ENCODE measurements around the gene DENND11.

The DENND11 gene

DNA sequence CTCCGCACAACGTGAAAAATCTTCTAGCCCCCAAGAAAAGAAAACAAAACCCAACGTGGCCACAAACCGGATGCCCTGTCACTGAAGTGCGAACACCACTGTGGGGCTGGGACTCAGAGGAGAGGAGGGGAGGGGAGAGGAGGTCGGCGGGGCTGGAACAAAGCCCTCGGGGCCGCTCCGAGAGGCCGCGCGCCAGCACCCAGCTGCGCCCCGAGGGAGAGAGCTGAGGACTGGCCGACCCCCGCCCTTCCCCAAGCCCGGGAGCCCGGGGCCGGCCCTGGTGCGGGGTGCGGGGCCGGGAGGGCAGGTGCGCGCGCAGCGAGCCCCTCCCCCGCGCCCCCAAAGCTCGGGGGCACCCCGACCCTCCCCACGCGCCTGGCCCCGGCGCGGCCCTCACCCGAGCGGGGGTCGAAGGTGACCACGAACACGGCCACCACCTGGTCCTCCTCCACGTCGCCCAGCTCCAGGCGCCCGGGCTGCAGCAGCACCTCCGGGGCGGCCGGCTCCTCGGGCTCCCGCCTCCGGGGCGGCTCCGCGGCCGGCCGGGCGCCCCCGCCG, 398 bp downstream of the DENND11 start:
- no peak for TF ChIP-seq EZH2phosphoT487 (conservative IDR thresholded peaks at IDR 0.05; ENCODE audit: low read length)
- TF ChIP-seq, protein P1, sequence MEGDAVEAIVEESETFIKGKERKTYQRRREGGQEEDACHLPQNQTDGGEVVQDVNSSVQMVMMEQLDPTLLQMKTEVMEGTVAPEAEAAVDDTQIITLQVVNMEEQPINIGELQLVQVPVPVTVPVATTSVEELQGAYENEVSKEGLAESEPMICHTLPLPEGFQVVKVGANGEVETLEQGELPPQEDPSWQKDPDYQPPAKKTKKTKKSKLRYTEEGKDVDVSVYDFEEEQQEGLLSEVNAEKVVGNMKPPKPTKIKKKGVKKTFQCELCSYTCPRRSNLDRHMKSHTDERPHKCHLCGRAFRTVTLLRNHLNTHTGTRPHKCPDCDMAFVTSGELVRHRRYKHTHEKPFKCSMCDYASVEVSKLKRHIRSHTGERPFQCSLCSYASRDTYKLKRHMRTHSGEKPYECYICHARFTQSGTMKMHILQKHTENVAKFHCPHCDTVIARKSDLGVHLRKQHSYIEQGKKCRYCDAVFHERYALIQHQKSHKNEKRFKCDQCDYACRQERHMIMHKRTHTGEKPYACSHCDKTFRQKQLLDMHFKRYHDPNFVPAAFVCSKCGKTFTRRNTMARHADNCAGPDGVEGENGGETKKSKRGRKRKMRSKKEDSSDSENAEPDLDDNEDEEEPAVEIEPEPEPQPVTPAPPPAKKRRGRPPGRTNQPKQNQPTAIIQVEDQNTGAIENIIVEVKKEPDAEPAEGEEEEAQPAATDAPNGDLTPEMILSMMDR (IDR thresholded peaks at IDR 0.05; ENCODE audit: insufficient read depth, low read length, poor library complexity, severe bottlenecking), result no peak
- Histone ChIP-seq H3K79me2 (ENCODE audit: insufficient read depth, low read length) (no peaks in the 10 kb centered on the region), H4K20me1 (ENCODE audit: low read depth, low read length) (no peaks in the 10 kb centered on the region), H3K36me3 (ENCODE audit: low read length) (no peaks in the 10 kb centered on the region), H3K9me3 (ENCODE audit: insufficient read depth, low read length) (no peaks in the 10 kb centered on the region), H3K27me3 (ENCODE audit: low read length) (no peaks in the 10 kb centered on the region), H3K9ac (ENCODE audit: low read length) (peak overlapping the region; percentile 52), H3K9me2 (replicated peaks; ENCODE audit: insufficient read depth, low read length) (no peaks in the 10 kb centered on the region), H3K4me2 (ENCODE audit: low read depth, low read length, poor library complexity, severe bottlenecking) (peak overlapping the region; percentile 57), H3K4me3 (ENCODE audit: insufficient read depth, low read length, poor library complexity, severe bottlenecking) (peak overlapping the region; percentile 66), H3F3A (ENCODE audit: insufficient read depth) (no peaks in the 10 kb centered on the region; the same call in 1 of the 2 replicates), H2AFZ (ENCODE audit: low read depth, low read length, severe bottlenecking) (peak overlapping the region; percentile 80), H3K27ac (ENCODE audit: low read depth, low read length) (no peak overlapping the region)

DNA sequence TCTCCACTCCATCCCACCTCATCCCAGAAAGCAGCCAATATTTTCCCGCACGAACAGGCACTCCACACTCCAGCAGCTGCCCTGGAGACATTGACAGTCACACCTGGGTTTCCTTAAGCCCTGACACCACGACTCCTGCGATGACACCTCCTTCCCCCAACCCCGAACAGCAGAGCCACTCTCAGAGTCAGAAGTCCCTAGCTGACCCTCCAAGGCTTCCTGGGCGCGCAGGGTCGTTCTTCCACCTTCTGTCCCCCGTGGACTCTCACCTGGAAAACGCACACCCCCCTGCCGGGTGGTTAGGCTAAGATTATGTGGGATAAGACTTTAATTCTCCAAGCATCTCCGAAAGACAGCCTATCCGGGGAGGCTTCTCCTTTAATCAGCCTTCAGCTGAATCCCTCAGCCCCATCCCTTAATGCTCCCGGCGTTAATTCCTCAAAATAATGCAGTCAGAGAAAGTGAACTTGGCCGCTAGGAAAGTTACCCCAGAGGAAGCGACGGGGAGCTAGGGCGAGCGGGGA, 1.1 kb downstream of the DENND11 start:
- peak overlapping the region; percentile 51 for H3K4me2 ChIP-seq (ENCODE audit: low read depth, low read length, poor library complexity, severe bottlenecking)
- no peaks in the 10 kb centered on the region for H3K79me2 ChIP-seq (ENCODE audit: insufficient read depth, low read length)
- no peaks in the 10 kb centered on the region for H4K20me1 ChIP-seq (ENCODE audit: low read depth, low read length)
- H3F3A ChIP-seq (ENCODE audit: insufficient read depth), result no peaks in the 10 kb centered on the region; the same call in 1 of the 2 replicates
- TF ChIP-seq EZH2phosphoT487 (conservative IDR thresholded peaks at IDR 0.05; ENCODE audit: low read length), result no peak
- TF ChIP-seq, protein P1 (IDR thresholded peaks at IDR 0.05; ENCODE audit: insufficient read depth, low read length, poor library complexity, severe bottlenecking), result no peak
- no peaks in the 10 kb centered on the region for H3K9me2 ChIP-seq (replicated peaks; ENCODE audit: insufficient read depth, low read length)
- no peak overlapping the region for H3K4me3 ChIP-seq (ENCODE audit: insufficient read depth, low read length, poor library complexity, severe bottlenecking)
- peak overlapping the region; percentile 14; the same call in 1 of the 2 replicates for H3K9ac ChIP-seq (ENCODE audit: low read length)
- H3K9me3 ChIP-seq (ENCODE audit: insufficient read depth, low read length), result no peaks in the 10 kb centered on the region
- no peak overlapping the region for H3K27ac ChIP-seq (ENCODE audit: low read depth, low read length)
- no peaks in the 10 kb centered on the region for H3K27me3 ChIP-seq (ENCODE audit: low read length)
- H3K36me3 ChIP-seq (ENCODE audit: low read length), result no peaks in the 10 kb centered on the region
- no peak overlapping the region for H2AFZ ChIP-seq (ENCODE audit: low read depth, low read length, severe bottlenecking)

DNA sequence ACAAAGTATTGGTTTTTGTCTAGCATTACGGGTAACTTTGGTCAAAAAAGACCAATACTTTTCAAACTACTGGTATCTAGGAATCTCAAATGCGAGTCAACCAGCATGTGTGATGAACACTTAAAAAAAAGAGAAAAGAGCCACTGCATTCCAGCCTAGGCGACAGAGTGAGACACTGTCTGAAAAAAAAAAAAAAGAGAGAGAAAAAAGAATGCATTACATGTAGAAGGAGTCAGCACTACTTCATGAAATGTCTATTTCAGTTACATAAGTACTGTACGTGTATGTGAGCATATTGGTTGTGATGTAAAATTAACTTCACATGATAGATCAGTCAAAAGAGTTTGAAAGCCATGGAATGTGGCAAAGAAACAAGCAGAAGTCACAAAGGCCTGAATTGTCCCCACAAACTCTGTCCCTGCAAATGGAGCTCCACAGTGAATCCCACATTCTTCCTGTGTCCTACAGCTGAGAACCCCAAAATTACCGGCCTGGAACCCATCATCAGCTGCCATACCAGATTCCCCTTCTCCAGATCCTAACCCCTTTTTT, 1.6 kb downstream of the DENND11 start:
- TF ChIP-seq, protein P1 (IDR thresholded peaks at IDR 0.05; ENCODE audit: insufficient read depth, low read length, poor library complexity, severe bottlenecking), result no peak
- TF ChIP-seq EZH2phosphoT487 (conservative IDR thresholded peaks at IDR 0.05; ENCODE audit: low read length), result no peak
- H3K9me3 ChIP-seq (ENCODE audit: insufficient read depth, low read length), result no peaks in the 10 kb centered on the region
- no peaks in the 10 kb centered on the region for H4K20me1 ChIP-seq (ENCODE audit: low read depth, low read length)
- no peaks in the 10 kb centered on the region for H3K36me3 ChIP-seq (ENCODE audit: low read length)
- no peak overlapping the region for H2AFZ ChIP-seq (ENCODE audit: low read depth, low read length, severe bottlenecking)
- H3K9me2 ChIP-seq (replicated peaks; ENCODE audit: insufficient read depth, low read length), result no peaks in the 10 kb centered on the region
- no peaks in the 10 kb centered on the region for H3K27me3 ChIP-seq (ENCODE audit: low read length)
- peak overlapping the region; percentile 51 for H3K4me2 ChIP-seq (ENCODE audit: low read depth, low read length, poor library complexity, severe bottlenecking)
- H3K9ac ChIP-seq (ENCODE audit: low read length), result no peak overlapping the region
- no peak overlapping the region for H3K27ac ChIP-seq (ENCODE audit: low read depth, low read length)
- no peaks in the 10 kb centered on the region; the same call in 1 of the 2 replicates for H3F3A ChIP-seq (ENCODE audit: insufficient read depth)
- no peaks in the 10 kb centered on the region for H3K79me2 ChIP-seq (ENCODE audit: insufficient read depth, low read length)
- no peak overlapping the region for H3K4me3 ChIP-seq (ENCODE audit: insufficient read depth, low read length, poor library complexity, severe bottlenecking)

All from SU-DHL-6 (cell line).